ENCODE measurements around the gene PARD3. TPM values are rescaled to one million over a fixed set of nuclear protein-coding genes. Genes with fewer than 3 reads are reported as not detected.

Gene PARD3
- total and polyA plus RNA-seq, 2 donors (not counting 3 experiments of a cell fraction or from before 2014, with no cell fraction given), result 7.3 to 24.1 TPM

- intact Hi-C loops (cut with micrococcal nuclease), result no loop called here
- no TSS peak for BruUV-seq (replicated peaks)
These were observed 138.0 kb downstream of the PARD3 start for GRCh38 chr10:34677132-34677531.

GRCh38 chr10:34674176-34674575 is 140.9 kb downstream of the PARD3 start:
- no peaks in the 10 kb centered on the region for H3K36me3 ChIP-seq (ENCODE audit: control insufficient read depth in 2 of 2, extremely low read depth in 1 of 2, insufficient read depth in 2 of 2, low read length in 2 of 2)
- H3K79me2 ChIP-seq (ENCODE audit: control insufficient read depth, insufficient read depth, low read length), result no peaks in the 10 kb centered on the region
- POLR2A ChIA-PET, result no interaction called here
- no peak overlapping the region for H3K27ac ChIP-seq (ENCODE audit: insufficient read depth, low read depth, low read length)
- no peak for DNase-seq (ENCODE audit: low read depth, low spot score)
- H3K4me1 ChIP-seq (ENCODE audit: control insufficient read depth, extremely low read depth, insufficient read depth, low read length), result no peaks in the 10 kb centered on the region
- CTCF ChIA-PET, result no interaction called here
- no peak overlapping the region for H3K4me3 ChIP-seq (replicated peaks in 1 of 3; ENCODE audit: insufficient read depth in 1 of 3, low read depth in 1 of 3, low read length in 3 of 3)
- H3K9me3 ChIP-seq (replicated peaks; ENCODE audit: control insufficient read depth, insufficient read depth, low read length), result no peaks in the 10 kb centered on the region
- H4K20me1 ChIP-seq (replicated peaks; ENCODE audit: control insufficient read depth, extremely low read depth, insufficient read depth, low read length), result no peaks in the 10 kb centered on the region
- no peak overlapping the region for H3K9ac ChIP-seq (replicated peaks; ENCODE audit: extremely low read depth, insufficient read depth, low read length)
- H3K9me1 ChIP-seq (replicated peaks; ENCODE audit: control insufficient read depth, extremely low read depth, insufficient read depth, low read length), result no peaks in the 10 kb centered on the region
- FAIRE-seq, result no peak
- intact Hi-C loops (cut with micrococcal nuclease), result no loop called here
- dilution Hi-C loops (cut with MboI; ENCODE audit: extremely low pct_ligation_motif_present, low sequenced_read_pairs), result no loop called here
- BruUV-seq (replicated peaks), result no TSS peak
- no peak overlapping the region for H2AFZ ChIP-seq (ENCODE audit: low read depth, low read length)
- no peaks in the 10 kb centered on the region for H3K27me3 ChIP-seq (ENCODE audit: control insufficient read depth in 2 of 2, insufficient read depth in 2 of 2, low read length in 2 of 2)
- TF ChIP-seq GATA2 (IDR thresholded peaks at IDR 0.05; ENCODE audit: insufficient read depth, insufficient read length, low read depth, low read length) (no peak), POLR2A (IDR thresholded peaks at IDR 0.05; ENCODE audit: low read depth, low read length) (no peak), MYC (IDR thresholded peaks at IDR 0.05; ENCODE audit: low read depth, low read length) (no peak)
- no peak overlapping the region for H3K4me2 ChIP-seq (ENCODE audit: insufficient read depth, low read length)

More at GRCh38 chr10:34677132-34677531, 138.0 kb downstream of the PARD3 start:
- TF ChIP-seq MYC (IDR thresholded peaks at IDR 0.05; ENCODE audit: low read depth, low read length), result no peak
- TF ChIP-seq JUN (IDR thresholded peaks at IDR 0.05; ENCODE audit: borderline replicate concordance, insufficient read depth, insufficient read length, low read depth), result no peak
- no peak for TF ChIP-seq FOS (IDR thresholded peaks at IDR 0.05; ENCODE audit: borderline replicate concordance, insufficient read depth, low read length)
- H4K20me1 ChIP-seq (replicated peaks; ENCODE audit: control insufficient read depth, extremely low read depth, insufficient read depth, low read length), result no peaks in the 10 kb centered on the region
- no peak overlapping the region for H3K4me3 ChIP-seq (replicated peaks in 1 of 3; ENCODE audit: insufficient read depth in 1 of 3, low read depth in 1 of 3, low read length in 3 of 3)
- no peak overlapping the region for H3K4me2 ChIP-seq (ENCODE audit: insufficient read depth, low read length)
- H3K36me3 ChIP-seq (ENCODE audit: control insufficient read depth in 2 of 2, extremely low read depth in 1 of 2, insufficient read depth in 2 of 2, low read length in 2 of 2), result no peaks in the 10 kb centered on the region
- H3K9ac ChIP-seq (replicated peaks; ENCODE audit: extremely low read depth, insufficient read depth, low read length), result no peak overlapping the region
- H3K9me3 ChIP-seq (replicated peaks; ENCODE audit: control insufficient read depth, insufficient read depth, low read length), result no peaks in the 10 kb centered on the region
- no peaks in the 10 kb centered on the region for H3K9me1 ChIP-seq (replicated peaks; ENCODE audit: control insufficient read depth, extremely low read depth, insufficient read depth, low read length)
- ChIA-PET POLR2A (no interaction called here), CTCF (interaction anchor here (0.8 to 1.1 kb wide), 5 partner anchors 11 to 333 kb away, joined by 3 to 7 read pairs (median 3); no protein-coding TSS in a partner anchor)
- no peaks in the 10 kb centered on the region for H3K4me1 ChIP-seq (ENCODE audit: control insufficient read depth, extremely low read depth, insufficient read depth, low read length)
- H3K27ac ChIP-seq (ENCODE audit: insufficient read depth, low read depth, low read length), result no peak overlapping the region
- no peaks in the 10 kb centered on the region for H3K27me3 ChIP-seq (ENCODE audit: control insufficient read depth in 2 of 2, insufficient read depth in 2 of 2, low read length in 2 of 2)
- dilution Hi-C loops (cut with MboI; ENCODE audit: extremely low pct_ligation_motif_present, low sequenced_read_pairs), result no loop called here
- no peaks in the 10 kb centered on the region for H3K79me2 ChIP-seq (ENCODE audit: control insufficient read depth, insufficient read depth, low read length)
- no peak for FAIRE-seq
- no peak for DNase-seq (ENCODE audit: low read depth, low spot score)
- no peak overlapping the region for H2AFZ ChIP-seq (ENCODE audit: low read depth, low read length)
